ENCODE results near the gene LMBR1.
"Not testable (repeated sequence)": the region's sequence is repeated elsewhere in the genome, so short reads cannot be mapped to it uniquely, and the experiment has no call there.

Gene LMBR1

GRCh38 chr7:156843582-156843981, 49.4 kb downstream of the LMBR1 start:
- not testable (repeated sequence) for DNase-seq

- no peak for DNase-seq
Observed at GRCh38 chr7:156843157-156843556, 49.8 kb downstream of the LMBR1 start.

- no peak for DNase-seq
Observed at GRCh38 chr7:156842740-156843140, 50.2 kb downstream of the LMBR1 start.

GRCh38 chr7:156842317-156842716, 50.7 kb downstream of the LMBR1 start:
- no peak for DNase-seq

GRCh38 chr7:156841497-156841896, 51.5 kb downstream of the LMBR1 start:
- DNase-seq, result no peak

- DNase-seq, result no peak
Observed at GRCh38 chr7:156840134-156840533, 52.8 kb downstream of the LMBR1 start.

- DNase-seq, result no peak
Observed at GRCh38 chr7:156836443-156836842, 56.5 kb downstream of the LMBR1 start.

GRCh38 chr7:156834462-156834861, 58.5 kb downstream of the LMBR1 start:
- no peak for DNase-seq

- DNase-seq, result no peak
Observed at GRCh38 chr7:156833312-156833711, 59.7 kb downstream of the LMBR1 start.

GRCh38 chr7:156832195-156832877, 60.6 kb downstream of the LMBR1 start:
- DNase-seq, result no peak

GRCh38 chr7:156829669-156830336, 63.2 kb downstream of the LMBR1 start:
- DNase-seq, result no peak

- DNase-seq, result no peak
Observed at GRCh38 chr7:156827587-156828203, 65.3 kb downstream of the LMBR1 start.

GRCh38 chr7:156823435-156823834, 69.5 kb downstream of the LMBR1 start:
- DNase-seq, result no peak

- DNase-seq, result no peak
Observed at GRCh38 chr7:156820445-156821063, 72.4 kb downstream of the LMBR1 start.

GRCh38 chr7:156819733-156820295, 73.2 kb downstream of the LMBR1 start:
- DNase-seq, result no peak

- DNase-seq, result no peak
Observed at GRCh38 chr7:156818133-156818532, 74.8 kb downstream of the LMBR1 start.

GRCh38 chr7:156816943-156817572, 75.9 kb downstream of the LMBR1 start:
- DNase-seq, result no peak

GRCh38 chr7:156811706-156812105, 81.3 kb downstream of the LMBR1 start:
- no peak for DNase-seq

- not testable (repeated sequence) for DNase-seq
Observed at GRCh38 chr7:156803656-156804055, 89.3 kb downstream of the LMBR1 start.

GRCh38 chr7:156802214-156802613, 90.8 kb downstream of the LMBR1 start:
- no peak for DNase-seq

- DNase-seq, result no peak
Observed at GRCh38 chr7:156795415-156795814, 97.6 kb downstream of the LMBR1 start.

GRCh38 chr7:156793334-156793733, 99.6 kb downstream of the LMBR1 start:
- DNase-seq, result no peak

GRCh38 chr7:156792611-156793010, 100.4 kb downstream of the LMBR1 start:
- DNase-seq, result no peak
